Hematopoietic multipotent progenitor cell treated with erythropoietin and hydrocortisone succinate and interleukin-3 and kit ligand, for 4 days (in vitro differentiated cells): ENCODE data around the gene PDE4D.
"Not testable (repeated sequence)": the region's sequence is repeated elsewhere in the genome, so short reads cannot be mapped to it uniquely, and the experiment has no call there.

Experiments
- DNase-seq: peaks from one replicate; pipeline ENCODE4 v3.0.0-alpha.2; 2015

PDE4D gene

DNA sequence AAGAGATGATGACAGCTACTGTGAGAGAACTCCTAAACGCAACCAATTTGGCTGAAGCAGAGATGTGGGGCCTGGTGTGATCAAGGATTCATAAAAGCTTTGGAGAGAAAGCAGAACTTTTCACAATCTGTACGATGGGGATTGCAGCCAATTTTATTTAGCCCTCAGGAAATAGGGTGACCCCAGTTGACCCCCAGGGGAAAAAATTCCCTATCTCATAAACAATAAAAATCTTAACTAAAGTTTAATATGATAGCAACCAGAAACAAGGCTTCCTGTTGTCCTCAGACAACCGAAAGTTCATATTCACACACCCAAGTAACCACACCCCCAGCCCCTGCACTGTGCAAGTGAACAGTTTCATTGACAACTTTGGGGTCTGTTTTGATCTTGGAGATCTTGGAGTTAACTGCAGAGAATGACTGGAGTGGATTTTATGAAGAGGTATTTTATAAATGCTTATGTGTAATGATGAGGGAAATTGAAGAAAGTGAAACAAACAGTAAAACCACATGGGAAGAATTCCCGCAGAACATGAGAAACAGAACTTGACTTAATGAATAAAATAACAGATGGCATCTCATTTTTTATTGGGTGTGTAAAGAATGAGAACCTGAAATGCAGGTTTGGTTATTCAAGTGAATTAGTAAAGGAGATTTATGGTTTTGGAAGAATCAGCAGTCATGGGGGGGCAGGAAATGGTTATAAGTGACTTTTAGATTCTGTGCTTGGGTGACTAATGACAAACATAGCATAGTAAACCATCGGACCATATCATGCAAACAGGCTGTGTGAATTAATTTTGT, 94.5 kb downstream of the PDE4D start:
- no peak for DNase-seq

DNA sequence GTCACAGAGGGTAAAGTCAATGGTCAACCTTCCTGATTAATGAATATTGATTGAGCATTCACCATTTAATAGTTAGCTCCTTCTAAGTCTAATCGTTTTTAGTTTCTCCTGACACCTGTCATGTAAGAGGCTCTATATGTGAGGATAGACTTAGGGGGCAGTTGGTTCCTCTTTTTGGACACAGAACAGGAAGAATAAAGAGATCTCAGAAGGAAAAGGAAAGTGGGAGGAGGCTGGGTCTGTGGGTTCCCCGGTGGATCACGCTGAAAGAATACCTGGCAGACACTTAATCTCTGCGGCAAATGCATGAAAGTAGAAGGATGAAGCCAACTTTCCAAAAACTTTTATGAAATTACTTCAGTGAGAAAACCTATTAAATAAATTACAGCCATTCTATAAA, 98.4 kb downstream of the PDE4D start:
- DNase-seq: peak; percentile 15

DNA sequence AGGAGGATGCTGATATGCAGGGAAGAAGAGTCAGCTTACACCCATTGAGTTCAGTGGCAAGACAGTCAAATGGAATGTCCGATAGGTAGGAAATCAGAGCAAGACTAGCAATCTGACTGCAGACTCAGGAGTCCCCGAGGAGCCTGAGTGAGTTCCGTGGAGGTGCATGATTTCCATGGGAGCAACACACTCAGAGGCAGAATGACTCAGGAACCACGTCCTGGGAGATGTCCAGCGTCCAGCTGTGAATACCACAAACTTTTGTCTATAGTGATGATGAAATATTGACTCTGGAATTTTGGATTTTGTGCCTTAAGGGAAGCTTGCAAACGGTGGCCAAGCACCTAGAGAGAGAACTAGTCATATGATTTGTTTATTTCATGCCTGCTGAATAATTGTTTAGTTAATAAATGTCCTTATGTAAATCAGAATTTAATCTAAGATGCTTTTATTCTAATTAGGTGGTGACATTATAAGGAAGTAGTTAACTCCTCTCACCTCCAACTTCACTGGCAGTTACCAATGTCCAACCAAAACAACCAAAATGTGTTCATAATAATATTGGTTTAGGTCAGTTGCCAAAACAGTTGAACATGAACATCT, 100.4 kb downstream of the PDE4D start:
- no peak for DNase-seq

DNA sequence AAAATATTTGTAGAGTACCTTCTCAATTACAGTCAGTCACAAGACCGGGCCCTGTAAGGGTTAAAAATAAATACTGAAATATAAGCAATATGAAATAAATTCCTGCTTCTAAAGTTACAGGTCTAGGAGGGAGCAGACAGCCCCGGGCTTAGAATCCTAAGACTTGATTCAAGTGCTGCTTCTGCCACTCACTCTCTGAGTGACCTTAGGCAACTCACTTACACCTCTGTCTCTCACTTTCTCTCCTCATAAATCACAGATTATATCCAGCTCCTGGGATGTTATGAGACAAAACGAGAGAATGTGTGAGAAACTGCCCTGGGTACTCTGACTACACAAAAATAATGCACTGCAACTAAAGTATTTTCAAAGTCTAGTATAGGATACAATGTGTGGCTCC, 101.9 kb downstream of the PDE4D start:
- DNase-seq: no peak

DNA sequence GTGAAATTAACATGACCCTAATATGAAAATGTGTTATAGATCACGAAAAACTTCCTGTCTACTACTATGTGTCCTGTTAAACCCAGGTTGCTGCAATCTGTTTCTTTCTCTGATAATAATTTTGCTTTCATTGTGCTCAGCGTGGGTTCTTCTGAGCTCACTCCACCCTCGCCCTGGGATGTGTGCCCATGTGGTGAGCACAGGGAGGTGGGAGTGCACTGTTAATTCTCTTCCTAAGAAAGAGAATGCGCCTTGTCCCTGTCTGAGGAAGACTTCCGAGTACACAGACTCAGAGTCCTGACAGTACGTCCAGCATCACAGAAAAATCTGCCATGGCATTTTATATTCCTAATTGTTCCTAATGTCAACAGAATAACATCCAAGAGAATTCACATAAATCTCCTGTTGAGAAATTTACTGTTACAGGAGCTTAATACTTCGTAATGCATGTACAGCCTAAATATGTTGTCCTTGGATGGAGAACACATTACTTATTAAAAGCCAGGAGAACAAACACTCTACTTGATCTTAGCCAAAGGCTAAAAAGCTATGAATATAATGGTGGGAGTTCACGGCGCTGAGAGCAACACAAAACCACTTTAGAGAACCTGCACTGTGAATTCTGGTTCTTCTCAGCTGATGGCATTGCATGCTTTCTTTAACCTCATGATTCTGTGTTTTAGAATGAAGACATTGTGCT, 102.6 kb downstream of the PDE4D start:
- no peak for DNase-seq

DNA sequence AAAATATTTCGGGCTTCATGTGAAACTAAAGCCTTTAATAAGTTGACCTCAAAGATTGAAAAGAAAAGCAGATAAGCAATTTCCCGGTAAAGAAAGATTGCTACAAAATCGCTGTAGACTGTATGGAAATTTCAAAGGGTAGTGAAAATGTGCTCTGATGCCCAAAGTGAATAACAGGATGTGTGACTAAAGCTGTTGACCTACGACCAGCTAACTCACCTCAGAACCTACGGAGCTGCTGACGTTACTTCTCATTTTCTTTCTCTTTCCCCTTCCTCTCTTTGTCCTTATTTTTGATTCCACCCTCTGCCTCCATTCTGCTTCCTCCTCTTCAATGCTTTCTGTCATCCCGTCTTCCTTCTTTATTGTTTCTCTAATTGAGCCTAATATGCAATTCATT, 103.2 kb downstream of the PDE4D start:
- no peak for DNase-seq

DNA sequence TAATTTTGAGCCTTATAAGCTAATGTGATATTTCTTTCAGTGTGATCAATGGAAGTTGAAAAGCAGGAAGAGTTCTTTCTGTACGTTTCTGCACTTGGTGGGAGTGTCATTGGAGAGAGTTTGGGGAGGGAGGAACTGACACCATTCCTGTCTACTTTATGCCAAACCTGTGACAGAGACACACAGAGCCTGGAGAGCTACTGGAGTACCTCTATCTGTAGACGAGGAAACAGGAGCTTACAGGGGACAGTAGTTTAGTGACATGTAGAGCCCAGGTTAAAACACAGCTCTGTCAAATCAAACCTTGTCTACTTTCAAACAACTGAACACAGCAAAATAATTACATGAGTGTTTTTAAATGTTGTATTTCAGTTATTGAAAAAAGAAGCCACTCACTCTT, 103.6 kb downstream of the PDE4D start:
- no peak for DNase-seq

DNA sequence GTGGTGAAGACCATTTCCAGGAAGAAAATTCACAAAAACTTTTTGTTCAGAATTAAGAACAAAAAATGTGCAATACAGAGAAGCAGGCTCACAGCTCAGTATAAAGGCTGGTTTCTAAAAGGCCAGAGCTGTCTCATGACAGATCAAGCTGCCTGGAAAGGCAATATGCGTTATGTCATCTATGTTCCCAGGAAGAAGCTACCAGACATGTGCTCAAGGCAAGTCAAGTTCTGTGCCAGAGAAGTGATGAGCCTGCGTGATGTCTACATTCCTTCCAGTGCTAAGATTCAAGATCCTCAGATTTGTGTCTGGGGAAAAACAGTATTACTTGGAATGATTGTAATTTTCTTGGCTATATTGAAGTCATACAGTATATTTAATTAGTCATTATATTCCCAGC, 104.3 kb downstream of the PDE4D start:
- DNase-seq: no peak

DNA sequence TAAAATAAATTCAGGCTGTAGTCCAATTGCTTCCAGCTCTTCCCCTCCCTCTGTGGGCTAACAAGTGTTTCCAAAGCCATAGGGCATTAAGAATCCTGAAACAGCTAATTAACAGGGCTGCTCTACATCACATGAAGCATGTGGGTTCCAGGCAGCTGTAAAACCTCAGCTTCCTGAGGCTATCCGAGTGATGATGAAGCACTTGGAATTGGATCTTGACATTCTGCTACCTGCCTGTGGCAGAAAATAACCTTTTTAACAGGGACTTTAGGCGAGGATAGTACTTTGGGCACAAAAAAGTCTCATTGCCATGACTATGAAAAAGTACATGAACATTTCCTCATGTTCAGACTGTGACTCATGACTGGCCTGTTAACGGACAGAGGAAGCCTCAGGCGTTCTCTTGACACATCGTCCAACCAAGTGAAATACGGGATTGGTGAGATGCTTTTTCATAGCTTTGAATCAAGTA, 107.2 kb downstream of the PDE4D start:
- DNase-seq: peak; percentile 16

DNA sequence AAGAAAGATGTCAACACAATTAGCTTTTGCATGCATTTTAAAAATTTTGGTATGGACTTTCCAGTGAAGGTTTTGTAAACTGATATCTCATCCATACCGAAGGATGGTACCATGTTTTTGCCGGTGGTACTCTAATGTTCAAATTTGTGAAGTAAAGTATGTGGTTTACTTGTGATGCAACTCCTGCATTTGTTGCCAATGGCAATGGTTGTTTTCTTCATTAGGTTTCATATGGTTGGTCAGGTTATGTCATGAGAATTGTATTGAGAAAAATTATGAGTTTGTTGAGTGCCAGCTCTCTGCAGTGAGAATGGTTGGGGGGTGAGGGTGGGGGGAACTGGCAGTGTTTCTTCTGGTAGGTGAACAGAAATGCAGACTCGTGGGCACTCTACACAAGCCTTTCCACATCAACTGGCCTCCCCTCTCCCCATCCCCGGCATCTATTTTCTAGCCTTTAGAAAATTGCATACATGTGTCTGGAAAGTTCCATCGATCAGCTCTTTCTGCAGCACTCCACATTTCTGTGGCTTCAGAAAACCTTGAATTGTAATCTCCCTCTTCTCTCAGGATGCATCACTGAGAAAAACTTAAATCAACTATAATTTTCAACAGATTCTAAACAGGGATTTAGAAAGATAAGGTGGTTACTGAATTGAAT, 107.7 kb downstream of the PDE4D start:
- DNase-seq: no peak

DNA sequence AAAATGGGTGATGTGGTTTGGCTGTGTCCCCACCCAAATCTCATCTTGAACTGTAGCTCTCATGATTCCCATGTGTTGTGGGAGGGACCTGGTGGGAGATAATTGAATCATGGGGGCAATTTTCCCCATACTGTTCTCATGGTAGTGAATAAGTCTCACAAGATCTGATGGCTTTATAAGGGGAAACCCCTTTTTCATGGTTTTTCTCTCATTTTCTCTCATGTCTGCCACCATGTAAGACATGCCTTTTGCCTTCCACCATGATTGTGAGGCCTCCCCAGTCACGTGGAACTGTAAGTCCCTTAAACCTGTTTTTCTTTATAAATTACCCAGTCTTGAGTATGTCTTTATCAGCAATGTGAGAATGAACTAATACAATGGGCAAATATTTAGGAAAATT, 108.8 kb downstream of the PDE4D start:
- not testable (repeated sequence) for DNase-seq

DNA sequence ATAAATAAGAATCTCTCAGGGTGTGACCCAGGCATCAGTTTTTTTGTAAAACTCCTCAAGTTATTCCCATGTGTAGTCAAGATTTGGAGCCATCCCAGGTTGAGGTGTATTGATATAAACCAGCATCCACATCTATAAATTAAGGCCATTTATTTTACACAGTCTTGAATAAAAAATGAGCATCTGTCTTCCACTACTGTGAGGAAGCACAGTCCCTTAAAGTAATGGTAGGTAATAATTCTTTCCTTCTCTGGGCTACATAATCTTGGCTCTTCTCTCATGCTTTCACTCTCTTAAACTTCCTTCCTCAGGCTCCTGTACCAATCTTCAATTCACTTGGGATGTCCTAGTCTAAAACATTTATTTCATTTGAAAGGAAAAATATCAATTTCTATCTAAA, 110.3 kb downstream of the PDE4D start:
- DNase-seq: no peak

DNA sequence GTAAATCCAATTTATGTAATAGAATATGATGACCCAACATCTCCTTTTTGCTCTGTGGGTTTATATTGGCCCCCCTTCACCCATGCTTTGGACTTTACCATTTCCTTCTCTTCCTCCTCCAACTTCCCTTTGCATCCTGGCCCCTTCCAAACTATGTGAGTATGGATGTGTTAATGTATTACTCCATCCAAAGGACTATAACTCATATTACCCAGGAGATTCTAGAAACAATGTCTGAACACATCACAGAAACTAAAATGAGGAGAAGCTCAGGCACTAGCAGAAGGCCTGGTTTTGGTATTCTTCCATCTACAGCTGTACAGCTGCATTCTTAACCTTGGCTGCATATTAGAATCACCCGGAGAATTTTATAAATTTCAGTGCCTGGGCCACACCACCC, 110.7 kb downstream of the PDE4D start:
- DNase-seq: no peak

DNA sequence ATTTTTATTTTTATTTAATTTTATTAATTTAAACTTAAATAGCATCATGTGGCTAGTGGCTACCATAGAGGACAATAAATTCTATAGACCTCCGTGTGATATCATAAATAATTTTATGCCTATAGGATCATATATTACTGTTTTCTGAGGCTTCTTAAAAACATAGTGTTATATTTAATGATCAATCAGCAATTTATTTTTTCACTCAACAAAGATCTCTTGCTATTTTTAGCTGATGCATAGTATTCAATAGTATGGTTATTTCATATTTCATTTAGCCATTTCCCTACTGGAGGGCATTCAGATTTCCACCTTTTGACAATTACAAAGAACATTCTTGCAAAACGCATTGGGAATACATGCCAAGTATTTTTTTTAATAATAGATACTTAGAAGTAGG, 114.1 kb downstream of the PDE4D start:
- no peak for DNase-seq

DNA sequence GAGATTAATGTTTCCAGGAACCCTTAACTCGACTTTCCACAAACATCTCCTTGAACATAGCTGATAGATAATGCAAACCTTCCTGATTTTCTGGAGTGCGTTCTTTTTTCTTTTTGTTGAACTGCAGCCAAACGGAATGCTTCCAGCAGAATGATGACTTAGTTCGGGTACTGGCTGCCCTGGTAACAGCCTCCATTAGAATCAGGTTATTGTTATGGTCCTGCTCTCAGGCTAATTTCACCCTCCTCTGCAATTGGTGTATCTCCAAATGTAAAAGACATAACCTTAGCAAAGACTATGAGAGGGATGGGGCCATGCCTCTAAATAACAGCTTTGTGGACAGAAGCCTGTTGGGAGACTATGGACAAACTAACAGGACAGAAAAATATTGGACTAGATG, 116.5 kb downstream of the PDE4D start:
- no peak for DNase-seq

DNA sequence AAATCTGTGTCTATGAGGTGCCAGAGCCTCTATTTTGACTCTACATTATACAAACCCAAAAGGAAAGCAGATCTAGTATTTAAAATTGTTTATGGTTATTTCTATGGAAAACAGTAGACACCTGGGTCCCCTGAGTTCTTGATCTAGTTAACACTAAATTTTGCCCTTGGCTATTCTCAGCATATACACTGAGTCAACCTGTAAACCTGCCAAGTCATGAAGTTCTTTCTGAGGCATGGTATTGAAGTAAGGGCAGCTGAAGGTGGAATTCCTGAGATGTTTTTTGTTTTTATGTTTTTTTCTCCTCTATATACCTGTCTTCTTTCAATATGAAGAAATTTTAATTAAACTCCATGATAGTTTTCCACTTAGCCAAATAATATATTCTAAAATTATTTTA, 120.2 kb downstream of the PDE4D start:
- DNase-seq: no peak

DNA sequence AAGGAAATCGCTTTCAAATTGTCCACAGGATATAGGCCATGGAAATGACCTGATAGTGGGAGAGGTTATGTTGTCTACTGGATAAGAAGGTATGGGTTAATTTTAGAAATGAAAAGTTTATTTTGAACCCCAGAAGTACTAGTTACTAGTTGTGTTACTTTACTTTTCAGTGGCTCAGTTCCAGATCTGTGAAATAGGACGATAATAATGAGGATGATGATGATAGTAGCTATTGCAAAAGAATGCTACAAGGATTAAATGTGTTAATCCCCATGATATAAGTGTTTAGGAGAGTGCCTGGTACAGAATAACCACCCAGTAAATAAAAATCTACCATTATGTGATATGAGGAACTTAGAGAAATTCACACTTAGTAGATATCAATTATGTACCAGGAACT, 120.8 kb downstream of the PDE4D start:
- no peak for DNase-seq

DNA sequence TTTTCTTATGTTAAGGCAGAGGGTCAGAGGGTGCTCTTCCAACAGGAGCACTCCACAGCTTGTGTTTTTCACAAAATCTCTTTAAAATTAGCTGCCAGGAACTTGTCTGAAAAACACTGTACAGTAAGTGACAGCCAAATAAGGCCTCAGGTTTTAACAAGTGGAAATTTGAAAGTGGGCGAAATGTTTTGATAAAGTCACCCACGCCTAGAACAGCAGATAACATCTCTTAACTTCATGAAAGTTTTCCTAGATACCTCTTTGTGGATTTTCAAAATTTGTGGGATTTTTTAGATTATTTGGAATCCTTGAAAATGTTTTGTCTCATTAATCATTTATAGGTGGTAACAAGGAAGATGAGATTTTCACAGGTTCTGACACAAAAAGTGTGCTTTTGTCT, 121.3 kb downstream of the PDE4D start:
- DNase-seq: no peak

DNA sequence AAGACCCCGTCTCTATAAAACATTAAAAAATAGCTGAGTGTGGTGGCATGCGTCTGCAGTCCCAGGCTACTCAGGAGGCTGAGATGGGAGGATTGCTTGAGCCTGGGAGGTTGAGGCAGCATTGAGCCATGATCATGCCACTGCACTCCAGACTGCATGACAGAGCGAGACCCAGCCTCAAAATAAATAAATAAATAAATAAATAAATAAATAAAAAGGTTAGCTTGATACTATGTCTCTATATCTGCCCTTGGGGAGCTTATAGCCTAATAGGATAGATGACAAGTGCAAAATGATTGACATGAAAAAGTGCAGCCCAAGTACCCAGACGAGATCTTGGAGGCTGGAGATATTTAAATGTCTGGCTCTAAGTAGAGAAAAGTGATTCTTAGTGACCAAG, 122.6 kb downstream of the PDE4D start:
- no peak for DNase-seq

DNA sequence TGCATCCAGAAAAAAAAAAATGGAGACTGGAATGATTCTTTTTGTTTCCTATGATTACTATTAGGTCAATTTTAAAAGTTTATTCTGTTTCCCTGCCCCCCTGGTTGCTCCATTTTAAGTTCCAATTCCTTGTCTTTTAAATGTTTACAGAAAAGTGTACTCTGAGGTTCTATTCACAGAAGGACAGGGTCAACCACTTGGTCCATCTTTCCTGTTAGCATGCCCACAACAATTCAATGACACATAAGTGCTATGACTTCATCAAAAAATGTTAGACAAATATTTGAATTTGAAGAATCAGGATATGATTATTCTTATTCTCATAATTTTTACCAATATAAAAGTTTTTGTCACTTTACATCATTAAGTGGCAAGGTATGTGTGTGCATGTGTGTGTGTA, 123.7 kb downstream of the PDE4D start:
- DNase-seq: no peak

DNA sequence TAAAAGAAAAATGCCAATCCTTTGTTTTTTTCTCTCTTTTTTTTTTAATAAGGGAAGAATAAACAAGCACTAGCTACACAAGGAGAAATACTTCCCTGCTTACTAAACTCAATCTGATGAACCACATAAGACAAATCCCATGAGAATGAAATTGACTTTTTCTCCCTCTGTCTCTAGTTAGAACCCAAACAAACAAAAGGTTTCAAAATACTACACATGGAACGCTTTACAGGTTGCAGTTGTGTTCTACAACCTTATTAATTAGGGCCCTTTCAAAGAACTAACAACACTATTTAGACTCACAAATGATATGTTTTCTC, 124.5 kb downstream of the PDE4D start:
- DNase-seq: no peak

DNA sequence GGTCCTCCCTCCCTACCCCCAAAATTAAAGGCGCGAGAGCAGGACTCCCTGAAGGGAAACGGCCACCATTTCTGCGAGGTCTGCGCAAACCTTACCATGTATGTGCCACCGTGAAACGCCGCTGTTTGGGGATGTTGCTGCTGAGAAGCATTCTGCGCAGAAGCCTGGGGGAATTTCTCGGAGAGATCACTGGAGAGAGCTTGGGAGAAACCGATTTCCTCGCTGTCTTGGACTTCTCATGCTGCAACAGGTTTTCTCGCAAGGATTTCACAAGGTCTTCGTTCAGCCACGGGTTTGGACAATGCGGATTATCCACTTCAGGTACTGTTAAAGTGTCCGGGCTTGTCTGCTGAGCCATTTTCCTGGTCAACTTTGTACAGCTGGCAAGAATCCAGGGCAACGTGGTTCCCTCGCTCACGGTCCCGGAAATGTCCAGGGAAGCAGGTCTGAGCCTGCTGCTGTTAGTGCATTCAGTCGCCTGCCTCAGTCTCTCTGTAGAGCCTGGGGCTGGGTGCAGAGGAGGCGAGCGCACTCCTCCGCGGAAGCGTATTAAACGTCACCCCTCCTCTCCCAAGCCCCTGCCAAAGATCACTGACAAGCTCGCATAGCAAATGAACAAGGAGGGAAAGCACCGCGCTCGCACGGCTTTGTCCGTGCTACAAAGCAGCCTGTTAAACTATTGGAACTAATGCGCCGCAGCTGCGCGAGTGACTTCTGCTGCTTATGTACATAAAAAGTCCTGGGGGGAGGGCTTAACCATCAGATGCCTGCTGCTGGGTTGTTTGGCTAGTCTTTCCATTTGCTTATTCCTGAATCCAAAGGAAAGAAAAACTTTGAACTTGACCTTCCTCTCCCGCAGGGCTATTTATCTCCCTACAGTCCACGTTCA, 125.1 kb downstream of the PDE4D start:
- peak; percentile 72 for DNase-seq

DNA sequence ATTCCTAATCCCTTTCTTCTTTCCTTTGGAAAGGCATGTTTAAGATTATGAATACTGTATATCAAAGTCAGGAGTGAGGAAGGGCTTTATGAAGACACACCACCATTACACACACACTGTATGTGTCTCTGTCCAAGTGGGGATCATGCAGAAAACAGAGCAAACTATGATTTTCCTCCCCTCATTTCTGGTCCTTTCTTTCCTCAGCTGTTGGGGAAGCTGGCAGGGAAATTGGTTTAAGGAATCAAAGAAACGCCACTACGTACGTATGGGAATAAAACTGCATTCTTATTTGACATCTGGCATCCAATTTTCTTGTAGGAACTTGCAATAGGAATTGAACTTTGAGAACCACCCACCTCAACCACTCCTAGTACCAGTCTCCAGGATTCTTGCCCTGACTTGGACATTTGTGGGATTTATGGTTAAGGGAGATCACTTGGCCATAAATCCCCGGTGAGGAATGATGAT, 125.8 kb downstream of the PDE4D start:
- DNase-seq: no peak
